Esophagus muscularis mucosa (tissue), 4 donors: ENCODE measurements around the gene LHX4.

ENCODE experiments used
- EP300 ChIP-seq: sonication (generic); formaldehyde crosslinking; IDR thresholded peaks from one replicate; pipeline ENCODE4 v1.6.1; 2017; ENCODE audit warnings: antibody characterized with exemption
- POLR2A ChIP-seq: fragments of 450-650 bp; IDR thresholded peaks from one replicate; pipeline ENCODE4 v1.6.1; 2017; ENCODE audit warnings: antibody characterized with exemption, moderate library complexity, mild to moderate bottlenecking, low read depth
- POLR2AphosphoS5 ChIP-seq, 2 donors: sonication (generic); formaldehyde crosslinking; IDR thresholded peaks; one replicate each; pipeline ENCODE4 v1.6.1; 2017; ENCODE audit warnings: antibody characterized with exemption in 2 of 2
- TF ChIP-seq, protein P1 (sequence below), 3 experiments: fragments of 200-600 bp in 2 of 3; fragments of 450-650 bp in 1 of 3; sonication (generic) in 2 of 3; IDR thresholded peaks; one replicate each; pipeline ENCODE4 v1.5.1; 2017 to 2019; ENCODE audit warnings: antibody characterized with exemption in 3 of 3, mild to moderate bottlenecking in 2 of 3, moderate library complexity in 1 of 3

GRCh38 chr1:180238675-180239074 is 8.6 kb downstream of the LHX4 start:
- TF ChIP-seq, protein P1, sequence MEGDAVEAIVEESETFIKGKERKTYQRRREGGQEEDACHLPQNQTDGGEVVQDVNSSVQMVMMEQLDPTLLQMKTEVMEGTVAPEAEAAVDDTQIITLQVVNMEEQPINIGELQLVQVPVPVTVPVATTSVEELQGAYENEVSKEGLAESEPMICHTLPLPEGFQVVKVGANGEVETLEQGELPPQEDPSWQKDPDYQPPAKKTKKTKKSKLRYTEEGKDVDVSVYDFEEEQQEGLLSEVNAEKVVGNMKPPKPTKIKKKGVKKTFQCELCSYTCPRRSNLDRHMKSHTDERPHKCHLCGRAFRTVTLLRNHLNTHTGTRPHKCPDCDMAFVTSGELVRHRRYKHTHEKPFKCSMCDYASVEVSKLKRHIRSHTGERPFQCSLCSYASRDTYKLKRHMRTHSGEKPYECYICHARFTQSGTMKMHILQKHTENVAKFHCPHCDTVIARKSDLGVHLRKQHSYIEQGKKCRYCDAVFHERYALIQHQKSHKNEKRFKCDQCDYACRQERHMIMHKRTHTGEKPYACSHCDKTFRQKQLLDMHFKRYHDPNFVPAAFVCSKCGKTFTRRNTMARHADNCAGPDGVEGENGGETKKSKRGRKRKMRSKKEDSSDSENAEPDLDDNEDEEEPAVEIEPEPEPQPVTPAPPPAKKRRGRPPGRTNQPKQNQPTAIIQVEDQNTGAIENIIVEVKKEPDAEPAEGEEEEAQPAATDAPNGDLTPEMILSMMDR (IDR thresholded peaks at IDR 0.05), result no peak
- TF ChIP-seq POLR2A (no peak), POLR2AphosphoS5 (IDR thresholded peaks at IDR 0.05) (no peak), EP300 (no peak)
